K562 (cell line): Measurements from ENCODE around the gene CDC42BPB. TPM values are rescaled to one million over a fixed set of nuclear protein-coding genes. Genes with fewer than 3 reads are reported as not detected.

ENCODE experiments used
- ATAC-seq: fragments of 200-7000 bp; cut with Tn5 transposase; 3 replicates; pipeline ENCODE4 v1.9.1; 2020; ENCODE audit warnings: moderate library complexity
- BruUV-seq: library from RNA; stranded (reverse); fragments of 400-500 nt; replicated peaks from 2 replicates; lab custom pipeline; 2021; lab: Mats Ljungman, UMichigan
- CTCF ChIA-PET: fragments of 300-600 bp; formaldehyde crosslinking; extraction: SDS; loops from one replicate; lab custom pipeline; 2021; ENCODE audit warnings: low intra/inter-chr PET ratio; lab: Yijun Ruan, JAX
- POLR2A ChIA-PET: fragments of 300-600, 350-650 bp; sonication (Branson Sonifier 250); formaldehyde crosslinking; extraction: SDS; loops from one replicate; lab custom pipeline; 2021; ENCODE audit warnings: antibody characterized with exemption, inconsistent platforms; lab: Yijun Ruan, JAX
- DNase-seq, 4 experiments: peaks; one replicate each; pipeline versions ENCODE4 v3.0.0 to v3.0.0-alpha.2; 2011 to 2018; ENCODE audit warnings: low spot score in 3 of 4, mixed read lengths in 3 of 4; ENCODE audit errors: extremely low read depth in 1 of 4
- FAIRE-seq: peaks from 2 replicates; lab custom pipeline; 2011; peaks lifted over from hg19 to GRCh38; lab: Jason Lieb, UNC
- H2AFZ ChIP-seq: 2 replicates; pipeline ENCODE4 v1.6.0; 2011; ENCODE audit warnings: low read depth, low read length, control low read depth, inconsistent platforms
- H3K27ac ChIP-seq: fragments of 200-600 bp; 3 replicates; pipeline ENCODE4 v1.8.0; 2011; ENCODE audit warnings: low read depth, mild to moderate bottlenecking, control low read depth, inconsistent platforms, low read length, moderate library complexity, mixed read lengths; ENCODE audit errors: extremely low read depth
- H3K27me3 ChIP-seq, 2 experiments: fragments of 300-600 bp in 1 of 2; 2 replicates in 1 of 2; 3 replicates in 1 of 2; pipeline versions ENCODE4 v1.6.0 to v1.8.0; 2011; ENCODE audit warnings: inconsistent platforms in 2 of 2, low read length in 2 of 2, mild to moderate bottlenecking in 1 of 2, mixed read lengths in 1 of 2, moderate library complexity in 1 of 2; ENCODE audit not compliant: control insufficient read depth in 2 of 2, insufficient read depth in 2 of 2
- H3K36me3 ChIP-seq: fragments of 300-600 bp; 3 replicates; pipeline ENCODE4 v1.8.0; 2011; ENCODE audit warnings: mild to moderate bottlenecking, low read length, inconsistent platforms; ENCODE audit not compliant: control insufficient read depth, insufficient read depth
- H3K4me1 ChIP-seq, 2 experiments: fragments of 200-600 bp in 1 of 2; replicated peaks in 1 of 2; 2 replicates in 1 of 2; 3 replicates in 1 of 2; pipeline versions ENCODE4 v1.5.1 to v1.8.0; 2011; ENCODE audit warnings: inconsistent platforms in 2 of 2, low read length in 2 of 2, mild to moderate bottlenecking in 1 of 2, mixed read lengths in 1 of 2, moderate library complexity in 1 of 2; ENCODE audit not compliant: control insufficient read depth in 2 of 2, insufficient read depth in 2 of 2
- H3K4me2 ChIP-seq: 2 replicates; pipeline ENCODE4 v1.6.1; 2011; ENCODE audit warnings: low read length, control low read depth, inconsistent platforms, mixed read lengths; ENCODE audit not compliant: insufficient read depth
- H3K4me3 ChIP-seq: fragments of 200-600 bp; sonication (generic), shearing (Covaris generic); 2 replicates; pipeline ENCODE4 v1.5.1; 2016; ENCODE audit warnings: control low read depth, inconsistent platforms
- H3K79me2 ChIP-seq: fragments of 200-600 bp; 3 replicates; pipeline ENCODE4 v1.8.0; 2011; ENCODE audit warnings: low read length, inconsistent platforms; ENCODE audit not compliant: control insufficient read depth, insufficient read depth
- H3K9ac ChIP-seq, 2 experiments: 2 replicates each; pipeline versions ENCODE4 v1.6.0 to v1.6.1; 2011; ENCODE audit warnings: low read depth in 2 of 2, low read length in 2 of 2, control low read depth in 1 of 2, inconsistent platforms in 1 of 2, mild to moderate bottlenecking in 1 of 2, mixed read lengths in 1 of 2; ENCODE audit not compliant: insufficient read depth in 1 of 2
- H3K9me1 ChIP-seq: one replicate; pipeline ENCODE4 v1.6.0; 2011; ENCODE audit warnings: inconsistent platforms, mild to moderate bottlenecking, low read length, moderate library complexity; ENCODE audit not compliant: control insufficient read depth, insufficient read depth
- H3K9me3 ChIP-seq: replicated peaks from 2 replicates; pipeline ENCODE4 v1.5.1; 2011; ENCODE audit warnings: low read depth, low read length, inconsistent platforms; ENCODE audit not compliant: control insufficient read depth, insufficient read depth
- H4K20me1 ChIP-seq: replicated peaks from 2 replicates; pipeline ENCODE4 v1.6.1; 2011; ENCODE audit warnings: low read length, inconsistent platforms, mixed read lengths; ENCODE audit not compliant: control insufficient read depth, insufficient read depth
- CC2D1A ChIP-seq: fragments of 450-650 bp; IDR thresholded peaks from 2 replicates; pipeline ENCODE4 v1.6.1; 2017; ENCODE audit warnings: mild to moderate bottlenecking
- FOXJ2 ChIP-seq: fragments of 200-800 bp; sonication (Bioruptor generic); IDR thresholded peaks from 2 replicates; pipeline ENCODE4 v1.6.1; 2016; ENCODE audit warnings: missing genetic modification characterization, missing compliant biosample characterization
- JUNB ChIP-seq: fragments of 450-650 bp; formaldehyde crosslinking; conservative IDR thresholded peaks from 2 replicates; pipeline ENCODE4 v1.4.0; 2020; ENCODE audit warnings: mild to moderate bottlenecking
- ZNF282 ChIP-seq: sonication (generic); formaldehyde crosslinking; IDR thresholded peaks from 2 replicates; pipeline ENCODE4 v1.8.1; 2023; ENCODE audit warnings: missing genetic modification reagents
- ZNF3 ChIP-seq: fragments of 250-450 bp; sonication (Bioruptor Pico); IDR thresholded peaks from 2 replicates; pipeline ENCODE4 v1.5.0; 2021; ENCODE audit warnings: mild to moderate bottlenecking, moderate library complexity
- ZNF583 ChIP-seq: fragments of 250-450 bp; sonication (Bioruptor Pico); IDR thresholded peaks from 2 replicates; pipeline ENCODE4 v1.4.0; 2020
- WGBS: fragments of 100-300 bp; shearing (Covaris generic); methylation state at CpG from one replicate; pipeline ENCODE4 v1.1.6; 2016; ENCODE audit warnings: low coverage, mixed read lengths; ENCODE audit not compliant: insufficient coverage; ENCODE audit errors: missing lambda C conversion rate; 5-methylcytosine and 5-hydroxymethylcytosine counted together
- in situ Hi-C: fragments of 300-500 bp; cut with MboI; formaldehyde crosslinking; loops from 4 replicates; pipeline ENCODE4 v1.15.0; 2018; ENCODE audit warnings: inconsistent platforms, mixed read lengths
- intact Hi-C: fragments of 100-400 bp; cut with micrococcal nuclease; formaldehyde crosslinking; loops from 2 replicates; pipeline ENCODE4 v1.14.2; 2022
- polyA plus RNA-seq, 8 experiments: library from polyadenylated mRNA; depleted of rRNA in 4 of 8; stranded (reverse) in 5 of 8; unstranded in 3 of 8; fragments of >200 nt; fragmentation: Nextera tagmentation in 2 of 8; fragmentation: Illumina TruSeq in 1 of 8; extraction: Ambion mirVana in 2 of 8; extraction: Trizol in 1 of 8; gene quantifications; 2 replicates each; pipeline versions ENCODE4 v1.2.1 to v1.2.3, GENCODE V29; 2011 to 2014; ENCODE audit warnings: inconsistent platforms in 1 of 8, missing spikeins in 1 of 8
- total RNA-seq, 7 experiments: library from RNA; depleted of rRNA in 6 of 7; stranded (reverse); fragments of >200 nt in 6 of 7; fragmentation: Illumina TruSeq in 2 of 7; extraction: Trizol in 2 of 7; gene quantifications; 2 replicates each; pipeline versions ENCODE4 v1.2.1 to v1.2.3, GENCODE V29; 2011 to 2021; ENCODE audit warnings: low replicate concordance in 1 of 7

The CDC42BPB gene
- total and polyA plus RNA-seq, 9 of the 15 experiments (the other 6 are each of a cell fraction or from before 2014, with no cell fraction given): 0.07 to 24.3 (median 12.6) TPM

- Histone ChIP-seq H3K36me3 (peaks cover 8% of the 10 kb centered on the region; the same call in 1 of the 3 replicates), H2AFZ (no peak overlapping the region), H3K27me3 (no peaks in the 10 kb centered on the region), H3K9me1 (no peaks in the 10 kb centered on the region), H3K9me3 (no peaks in the 10 kb centered on the region), H3K79me2 (no peaks in the 10 kb centered on the region), H3K4me1 (peaks cover 0 to 18% of the 10 kb centered on the region in 2 experiments; a peak in 1 of 5 replicates), H3K9ac (no peak overlapping the region; a peak in 1 of 4 replicates), H3K4me2 (no peak overlapping the region), H3K4me3 (no peak overlapping the region), H3K27ac (no peak overlapping the region), H4K20me1 (no peaks in the 10 kb centered on the region)
- WGBS: 63% methylated on average over 8 of the region's 10 CpGs
- ATAC-seq: no peak
- CTCF ChIA-PET: no interaction called here
- intact Hi-C loops: no loop called here
- BruUV-seq: no TSS peak
- no peak for DNase-seq
- in situ Hi-C loops: loop anchor here (25.0 kb wide), 1 partner anchor 397 kb away; the partner anchor contains the start of gene ANKRD9
- POLR2A ChIA-PET: no interaction called here
- TF ChIP-seq CC2D1A (no peak), ZNF282 (CRISPR knock-in tag) (no peak), ZNF3 (CRISPR knock-in tag) (no peak), JUNB (no peak), ZNF583 (CRISPR knock-in tag) (no peak), FOXJ2 (tag) (no peak)
- TF ChIP-seq, all 486 proteins: peak for 0
- FAIRE-seq: no peak
These were observed 147.9 kb downstream of the CDC42BPB start for GRCh38 chr14:102909462-102909861.
